Transverse colon (tissue), 4 donors: ENCODE results near the gene CCBE1.

Experiments
- CTCF ChIP-seq, 5 experiments: fragments of 200-600 bp in 3 of 5; fragments of 450-650 bp in 2 of 5; sonication (generic) in 3 of 5; IDR thresholded peaks; 1 replicate in 2 of 5; 2 replicates in 3 of 5; pipeline ENCODE4 v1.5.1; 2016 to 2017; ENCODE audit warnings: antibody characterized with exemption in 5 of 5, inconsistent platforms in 3 of 5, mild to moderate bottlenecking in 2 of 5, moderate library complexity in 1 of 5
- POLR2AphosphoS5 ChIP-seq, 3 donors: sonication (generic); formaldehyde crosslinking; IDR thresholded peaks; one replicate each; pipeline ENCODE4 v1.6.1; 2016; ENCODE audit warnings: antibody characterized with exemption in 3 of 3

- TF ChIP-seq POLR2AphosphoS5 (IDR thresholded peaks at IDR 0.05) (no peak), CTCF (IDR thresholded peaks at IDR 0.05) (no peak)
Measured at GRCh38 chr18:59559528-59559927, 137.7 kb downstream of the CCBE1 start.
